Caco-2 (cell line): ENCODE measurements around the gene PSMC3. TPM values are rescaled to one million over a fixed set of nuclear protein-coding genes. Genes with fewer than 3 reads are reported as not detected.

ENCODE experiments used
- BruUV-seq: library from RNA; stranded (reverse); fragments of 400-500 nt; replicated peaks from 2 replicates; lab custom pipeline; 2021; lab: Mats Ljungman, UMichigan
- CTCF ChIA-PET: fragments of 300-600 bp; sonication (Branson Sonifier 250); formaldehyde crosslinking; loops from one replicate; lab custom pipeline; 2022; ENCODE audit warnings: antibody characterized with exemption; lab: Charles Lee
- POLR2A ChIA-PET: fragments of 300-600 bp; sonication (Branson Sonifier 250); formaldehyde crosslinking; loops from one replicate; lab custom pipeline; 2022; ENCODE audit warnings: antibody characterized with exemption; lab: Charles Lee
- DNase-seq, 2 experiments: peaks; one replicate each; pipeline versions ENCODE4 v3.0.0 to v3.0.0-alpha.2; 2020 to 2022
- H3K27me3 ChIP-seq: replicated peaks from 2 replicates; pipeline ENCODE4 v1.6.0; 2011; ENCODE audit warnings: low read length; ENCODE audit not compliant: control insufficient read depth, insufficient read depth
- H3K36me3 ChIP-seq: 2 replicates; pipeline ENCODE4 v1.5.1; 2011; ENCODE audit warnings: low read length; ENCODE audit not compliant: control insufficient read depth, insufficient read depth
- H3K4me1 ChIP-seq: fragments of 250-450 bp; sonication (Bioruptor Pico); 2 replicates; pipeline ENCODE4 v1.5.1; 2020; ENCODE audit warnings: mild to moderate bottlenecking
- H3K4me3 ChIP-seq: 2 replicates; pipeline ENCODE4 v1.5.1; 2011; ENCODE audit warnings: low read depth, mild to moderate bottlenecking, control low read depth, low read length
- H3K9me3 ChIP-seq: fragments of 250-450 bp; sonication (Bioruptor Pico); 2 replicates; pipeline ENCODE4 v1.5.1; 2020; ENCODE audit warnings: mild to moderate bottlenecking, moderate library complexity
- H3K27ac Mint-ChIP-seq: one replicate; pipeline ENCODE4 v1.8.0; 2022; ENCODE audit warnings: mixed read lengths; ENCODE audit not compliant: unreplicated experiment
- H3K27me3 Mint-ChIP-seq: one replicate; pipeline ENCODE4 v1.8.0; 2022; ENCODE audit warnings: mixed read lengths; ENCODE audit not compliant: insufficient read depth, unreplicated experiment
- H3K36me3 Mint-ChIP-seq: one replicate; pipeline ENCODE4 v1.8.0; 2022; ENCODE audit warnings: mild to moderate bottlenecking, mixed read lengths; ENCODE audit not compliant: insufficient read depth, unreplicated experiment
- H3K4me1 Mint-ChIP-seq: one replicate; pipeline ENCODE4 v1.8.0; 2022; ENCODE audit warnings: low read depth, mixed read lengths; ENCODE audit not compliant: unreplicated experiment
- H3K4me3 Mint-ChIP-seq: one replicate; pipeline ENCODE4 v1.8.0; 2022; ENCODE audit warnings: mild to moderate bottlenecking, moderate library complexity, mixed read lengths; ENCODE audit not compliant: unreplicated experiment
- H3K9me3 Mint-ChIP-seq: one replicate; pipeline ENCODE4 v1.8.0; 2022; ENCODE audit warnings: mixed read lengths; ENCODE audit not compliant: unreplicated experiment
- CTCF ChIP-seq, 2 experiments: fragments of 200-600 bp in 1 of 2; IDR thresholded peaks; 1 replicate in 1 of 2; 2 replicates in 1 of 2; pipeline versions ENCODE4 v1.5.1 to v1.8.0; 2011 to 2022; ENCODE audit warnings: antibody characterized with exemption in 1 of 2, control low read depth in 1 of 2, inconsistent platforms in 1 of 2, low read depth in 1 of 2, low read length in 1 of 2, mild to moderate bottlenecking in 1 of 2, moderate library complexity in 1 of 2; ENCODE audit not compliant: insufficient read depth in 1 of 2, severe bottlenecking in 1 of 2, unreplicated experiment in 1 of 2
- intact Hi-C: fragments of 100-400 bp; cut with micrococcal nuclease; formaldehyde crosslinking; loops from one replicate; pipeline ENCODE4 v1.10.0; 2022; ENCODE audit not compliant: unreplicated experiment
- total RNA-seq: library from RNA; stranded (reverse); gene quantifications from 2 replicates; pipeline ENCODE4 v1.2.3, GENCODE V29; 2022

Gene PSMC3
- total RNA-seq, 1 experiment from 2014 or later: 196 TPM

- Histone ChIP-seq H3K9me3 (no peaks in the 10 kb centered on the region), H3K36me3 (no peaks in the 10 kb centered on the region), H3K27me3 (no peaks in the 10 kb centered on the region), H3K4me3 (no peak overlapping the region), H3K4me1 (no peaks in the 10 kb centered on the region)
- TF ChIP-seq CTCF (IDR thresholded peaks at IDR 0.05; ENCODE audit: insufficient read depth in 1 of 2, low read depth in 1 of 2, low read length in 1 of 2, severe bottlenecking in 1 of 2, unreplicated experiment in 1 of 2): no peak
- Mint-ChIP-seq H3K27me3 (no peaks in the 10 kb centered on the region), H3K36me3 (no peaks in the 10 kb centered on the region), H3K4me3 (no peak overlapping the region), H3K4me1 (no peaks in the 10 kb centered on the region), H3K27ac (no peak overlapping the region), H3K9me3 (no peaks in the 10 kb centered on the region)
- intact Hi-C loops: no loop called here
- POLR2A ChIA-PET: no interaction called here
- BruUV-seq: no TSS peak
- no peak for DNase-seq
- CTCF ChIA-PET: interaction anchor here (0.6 kb wide), 1 partner anchor 16 kb away, joined by 3 read pairs; no protein-coding TSS in a partner anchor
These were observed 34.4 kb downstream of the PSMC3 start for GRCh38 chr11:47391711-47392432.

- BruUV-seq: no TSS peak
- POLR2A ChIA-PET: no interaction called here
- H3K27ac Mint-ChIP-seq: no peak overlapping the region
- Histone ChIP-seq H3K4me3 (no peak overlapping the region), H3K4me1 (no peaks in the 10 kb centered on the region), H3K36me3 (no peaks in the 10 kb centered on the region), H3K27me3 (no peaks in the 10 kb centered on the region), H3K9me3 (no peaks in the 10 kb centered on the region)
- DNase-seq: no peak
- no peak overlapping the region for H3K4me3 Mint-ChIP-seq
- H3K27me3 Mint-ChIP-seq: no peaks in the 10 kb centered on the region
- intact Hi-C loops: no loop called here
- no peaks in the 10 kb centered on the region for H3K9me3 Mint-ChIP-seq
- H3K4me1 Mint-ChIP-seq: no peaks in the 10 kb centered on the region
- H3K36me3 Mint-ChIP-seq: no peaks in the 10 kb centered on the region
- TF ChIP-seq CTCF (IDR thresholded peaks at IDR 0.05; ENCODE audit: insufficient read depth in 1 of 2, low read depth in 1 of 2, low read length in 1 of 2, severe bottlenecking in 1 of 2, unreplicated experiment in 1 of 2): no peak
- CTCF ChIA-PET: no interaction called here
These were observed 35.1 kb downstream of the PSMC3 start for GRCh38 chr11:47391077-47391583.

- Histone ChIP-seq H3K4me3 (no peak overlapping the region), H3K27me3 (no peaks in the 10 kb centered on the region), H3K9me3 (no peaks in the 10 kb centered on the region), H3K36me3 (no peaks in the 10 kb centered on the region), H3K4me1 (no peaks in the 10 kb centered on the region)
- intact Hi-C loops: no loop called here
- H3K4me1 Mint-ChIP-seq: no peaks in the 10 kb centered on the region
- BruUV-seq: no TSS peak
- CTCF ChIA-PET: no interaction called here
- H3K36me3 Mint-ChIP-seq: no peaks in the 10 kb centered on the region
- no peak for DNase-seq
- no peak overlapping the region for H3K27ac Mint-ChIP-seq
- TF ChIP-seq CTCF (IDR thresholded peaks at IDR 0.05; ENCODE audit: insufficient read depth in 1 of 2, low read depth in 1 of 2, low read length in 1 of 2, severe bottlenecking in 1 of 2, unreplicated experiment in 1 of 2): no peak
- POLR2A ChIA-PET: no interaction called here
- no peaks in the 10 kb centered on the region for H3K9me3 Mint-ChIP-seq
- no peaks in the 10 kb centered on the region for H3K27me3 Mint-ChIP-seq
- no peak overlapping the region for H3K4me3 Mint-ChIP-seq
These were observed 35.8 kb downstream of the PSMC3 start for GRCh38 chr11:47390422-47390760.
